ENCODE measurements around the gene SLC22A4.

- TF ChIP-seq CTCF (IDR thresholded peaks at IDR 0.05; ENCODE audit: poor library complexity) (no peak), EZH2 (IDR thresholded peaks at IDR 0.05; ENCODE audit: borderline replicate concordance) (no peak)
Observed at GRCh38 chr5:132246806-132247205, 47.4 kb upstream of the SLC22A4 start.

Data from hepatocyte (in vitro differentiated cells).